ENCODE results near the gene TESMIN. TPM values are rescaled to one million over a fixed set of nuclear protein-coding genes. Genes with fewer than 3 reads are reported as not detected.
A peak's percentile ranks its signal among the peaks of the same experiment; 100 is the strongest.

The TESMIN gene
- polyA plus RNA-seq, 3 donors = 1.9 to 2.6 (median 2.5) TPM

- peaks cover 4% of the 10 kb centered on the region for H3K79me2 ChIP-seq (ENCODE audit: insufficient read depth, low read length)
- H3K4me2 ChIP-seq (replicated peaks; ENCODE audit: extremely low read depth, low read length, poor library complexity, severe bottlenecking) = no peak overlapping the region
- H3K4me1 Mint-ChIP-seq = no peaks in the 10 kb centered on the region
- H3K4me3 Mint-ChIP-seq = no peak overlapping the region
- H3K9me3 Mint-ChIP-seq = no peaks in the 10 kb centered on the region
- TF ChIP-seq, protein P1, sequence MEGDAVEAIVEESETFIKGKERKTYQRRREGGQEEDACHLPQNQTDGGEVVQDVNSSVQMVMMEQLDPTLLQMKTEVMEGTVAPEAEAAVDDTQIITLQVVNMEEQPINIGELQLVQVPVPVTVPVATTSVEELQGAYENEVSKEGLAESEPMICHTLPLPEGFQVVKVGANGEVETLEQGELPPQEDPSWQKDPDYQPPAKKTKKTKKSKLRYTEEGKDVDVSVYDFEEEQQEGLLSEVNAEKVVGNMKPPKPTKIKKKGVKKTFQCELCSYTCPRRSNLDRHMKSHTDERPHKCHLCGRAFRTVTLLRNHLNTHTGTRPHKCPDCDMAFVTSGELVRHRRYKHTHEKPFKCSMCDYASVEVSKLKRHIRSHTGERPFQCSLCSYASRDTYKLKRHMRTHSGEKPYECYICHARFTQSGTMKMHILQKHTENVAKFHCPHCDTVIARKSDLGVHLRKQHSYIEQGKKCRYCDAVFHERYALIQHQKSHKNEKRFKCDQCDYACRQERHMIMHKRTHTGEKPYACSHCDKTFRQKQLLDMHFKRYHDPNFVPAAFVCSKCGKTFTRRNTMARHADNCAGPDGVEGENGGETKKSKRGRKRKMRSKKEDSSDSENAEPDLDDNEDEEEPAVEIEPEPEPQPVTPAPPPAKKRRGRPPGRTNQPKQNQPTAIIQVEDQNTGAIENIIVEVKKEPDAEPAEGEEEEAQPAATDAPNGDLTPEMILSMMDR (IDR thresholded peaks at IDR 0.05) = no peak
- no peak for DNase-seq
- H3K27ac Mint-ChIP-seq = peak overlapping the region in 1 of 7 donors; percentile 1
- intact Hi-C loops (cut with micrococcal nuclease) = no loop called here
- H4K20me1 ChIP-seq (ENCODE audit: insufficient read depth, low read length) = peaks cover 13% of the 10 kb centered on the region
- H3K36me3 Mint-ChIP-seq = peaks cover 83 to 98% of the 10 kb centered on the region in 2 donors
- no peaks in the 10 kb centered on the region for H3K4me1 ChIP-seq (ENCODE audit: control insufficient read depth in 1 of 2, insufficient read depth in 2 of 2, low read length in 2 of 2)
- 90% methylated on average over 8 of the region's 15 CpGs for WGBS (ENCODE audit: insufficient coverage)
- peak overlapping the region in 1 of 2 donors; percentile 14 for H3K27ac ChIP-seq (ENCODE audit: low read depth in 1 of 2, low read length in 2 of 2)
- H3K27me3 ChIP-seq (ENCODE audit: control insufficient read depth in 2 of 2, insufficient read depth in 2 of 2, low read length in 2 of 2) = no peaks in the 10 kb centered on the region
- no peak overlapping the region for H3K4me3 ChIP-seq (replicated peaks in 1 of 3; ENCODE audit: low read depth in 2 of 3, low read length in 3 of 3)
- no peaks in the 10 kb centered on the region for H3K27me3 Mint-ChIP-seq (ENCODE audit: low read depth in 3 of 3)
- H3K36me3 ChIP-seq (replicated peaks in 1 of 2; ENCODE audit: control insufficient read depth in 1 of 2, insufficient read depth in 2 of 2, low read length in 2 of 2) = peaks cover 88 to 99% of the 10 kb centered on the region in 2 donors
- no peak overlapping the region for H2AFZ ChIP-seq (ENCODE audit: insufficient read depth, low read depth, low read length, poor library complexity, severe bottlenecking)
- no peaks in the 10 kb centered on the region for H3K9me3 ChIP-seq (replicated peaks in 1 of 2; ENCODE audit: control insufficient read depth in 1 of 2, insufficient read depth in 1 of 2, low read length in 2 of 2)
- no peak overlapping the region for H3K9ac ChIP-seq (ENCODE audit: insufficient read depth, low read length, poor library complexity, severe bottlenecking)
These were observed 11.2 kb upstream of the TESMIN start for GRCh38 chr11:68762481-68762880.

GRCh38 chr11:68761801-68762200, 10.5 kb upstream of the TESMIN start:
- no peaks in the 10 kb centered on the region for H3K27me3 Mint-ChIP-seq (ENCODE audit: low read depth in 3 of 3)

More at GRCh38 chr11:68761801-68762200, 10.5 kb upstream of the TESMIN start:
- Histone ChIP-seq H3K9me3 (replicated peaks in 1 of 2; ENCODE audit: control insufficient read depth in 1 of 2, insufficient read depth in 1 of 2, low read length in 2 of 2) (no peaks in the 10 kb centered on the region), H3K27ac (ENCODE audit: low read depth in 1 of 2, low read length in 2 of 2) (peak overlapping the region in 1 of 2 donors; percentile 14), H3K79me2 (ENCODE audit: insufficient read depth, low read length) (peaks cover 4% of the 10 kb centered on the region), H3K27me3 (ENCODE audit: control insufficient read depth in 2 of 2, insufficient read depth in 2 of 2, low read length in 2 of 2) (no peaks in the 10 kb centered on the region), H3K4me3 (replicated peaks in 1 of 3; ENCODE audit: low read depth in 2 of 3, low read length in 3 of 3) (no peak overlapping the region), H3K4me2 (replicated peaks; ENCODE audit: extremely low read depth, low read length, poor library complexity, severe bottlenecking) (no peak overlapping the region), H4K20me1 (ENCODE audit: insufficient read depth, low read length) (peaks cover 13% of the 10 kb centered on the region), H3K36me3 (replicated peaks in 1 of 2; ENCODE audit: control insufficient read depth in 1 of 2, insufficient read depth in 2 of 2, low read length in 2 of 2) (peaks cover 95 to 99% of the 10 kb centered on the region in 2 donors), H3K4me1 (ENCODE audit: control insufficient read depth in 1 of 2, insufficient read depth in 2 of 2, low read length in 2 of 2) (no peaks in the 10 kb centered on the region), H2AFZ (ENCODE audit: insufficient read depth, low read depth, low read length, poor library complexity, severe bottlenecking) (no peak overlapping the region), H3K9ac (ENCODE audit: insufficient read depth, low read length, poor library complexity, severe bottlenecking) (no peak overlapping the region)
- DNase-seq = no peak
- 90% methylated on average over 9 of the region's 12 CpGs for WGBS (ENCODE audit: insufficient coverage)
- TF ChIP-seq, protein P1 (IDR thresholded peaks at IDR 0.05) = no peak
- Mint-ChIP-seq H3K4me3 (no peak overlapping the region), H3K36me3 (peaks cover 87 to 98% of the 10 kb centered on the region in 2 donors), H3K9me3 (no peaks in the 10 kb centered on the region), H3K4me1 (no peaks in the 10 kb centered on the region), H3K27ac (no peak overlapping the region)
- intact Hi-C loops (cut with micrococcal nuclease) = no loop called here

Measured in CD14-positive monocyte (primary cell).